HG03575 (cell line): ENCODE results near the gene FXYD6.
"Not testable (repeated sequence)": the region's sequence is repeated elsewhere in the genome, so short reads cannot be mapped to it uniquely, and the experiment has no call there.

Experiments used
- ATAC-seq: cut with Tn5 transposase; IDR thresholded peaks from one replicate; pipeline ENCODE4 v1.9.1; 2021; ENCODE audit not compliant: unreplicated experiment, insufficient number of reproducible peaks, low FRiP score; ENCODE audit errors: extremely low read depth

The FXYD6 gene

DNA sequence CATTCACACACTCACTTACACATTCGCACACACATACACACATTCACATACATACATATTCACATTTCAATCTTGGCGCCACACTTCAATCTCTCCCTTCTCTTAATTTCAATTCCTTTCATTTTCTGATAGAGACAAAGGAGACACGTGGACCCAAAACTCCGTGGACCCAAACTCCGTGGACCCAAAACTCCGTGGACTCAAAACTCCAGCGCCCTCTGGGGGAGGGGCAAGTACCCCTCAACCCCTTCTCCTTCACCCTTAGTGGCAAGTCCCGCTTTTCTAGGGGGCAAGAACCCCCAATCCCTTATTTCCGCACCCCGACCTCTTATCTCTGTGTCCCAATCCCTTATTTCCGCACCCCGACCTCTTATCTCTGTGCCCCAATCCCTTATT, 66.4 kb downstream of the FXYD6 start:
- not testable (repeated sequence) for ATAC-seq

DNA sequence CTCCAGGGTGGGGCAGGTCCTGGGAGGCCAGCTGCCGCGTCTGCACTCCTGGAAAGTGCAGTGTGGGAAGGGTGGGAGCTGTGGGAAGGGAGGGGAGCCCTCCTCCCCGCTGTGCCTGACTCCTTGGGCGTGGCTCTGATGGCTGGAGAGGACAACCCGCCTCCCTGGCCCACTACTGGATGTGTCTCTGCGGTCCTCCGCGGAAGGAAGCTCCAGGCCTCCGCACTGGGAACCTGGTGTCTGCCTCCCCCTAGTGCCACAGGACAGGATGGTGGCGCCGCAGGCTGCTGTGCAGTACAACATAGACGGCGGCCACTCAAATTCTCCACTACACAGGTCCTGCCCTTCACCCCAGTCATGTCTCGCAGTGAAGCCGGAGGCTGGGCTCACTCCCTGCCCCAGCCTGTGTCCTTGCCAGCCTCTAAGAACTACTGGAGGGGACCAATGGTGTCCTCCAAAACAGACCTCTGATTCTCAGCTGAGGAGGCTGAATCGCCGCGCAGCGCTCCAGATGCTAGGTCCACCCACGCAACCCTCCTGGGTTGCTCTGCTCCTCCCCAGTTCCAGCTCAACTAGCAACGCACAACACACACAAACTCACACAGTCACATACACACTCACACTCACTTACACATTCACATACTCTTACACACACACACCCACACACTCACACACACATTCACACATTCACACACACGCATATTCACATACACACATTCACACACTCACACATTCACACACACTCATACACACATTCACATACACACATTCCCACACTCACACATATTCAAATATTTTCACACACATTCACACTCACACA, 67.0 kb downstream of the FXYD6 start:
- ATAC-seq = no peak

DNA sequence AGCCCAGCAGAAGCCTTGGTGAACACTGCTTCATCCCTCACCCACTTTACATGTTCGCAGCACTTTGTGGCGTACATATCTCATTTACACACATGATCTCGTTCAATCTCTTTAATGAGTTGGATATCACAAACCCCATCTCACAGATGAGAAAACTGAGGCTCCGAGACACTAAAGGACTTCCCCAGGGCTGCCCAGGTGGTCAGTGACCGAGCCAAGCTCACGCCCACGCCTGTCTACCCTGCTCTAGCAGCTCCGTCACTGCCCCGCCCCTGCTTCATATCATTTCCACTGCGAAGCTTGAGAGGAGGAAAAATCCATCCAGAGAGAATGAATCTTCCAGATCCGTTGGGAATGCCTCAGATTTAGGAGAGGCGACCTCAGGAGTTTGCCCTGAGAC, 67.7 kb downstream of the FXYD6 start:
- ATAC-seq = no peak

DNA sequence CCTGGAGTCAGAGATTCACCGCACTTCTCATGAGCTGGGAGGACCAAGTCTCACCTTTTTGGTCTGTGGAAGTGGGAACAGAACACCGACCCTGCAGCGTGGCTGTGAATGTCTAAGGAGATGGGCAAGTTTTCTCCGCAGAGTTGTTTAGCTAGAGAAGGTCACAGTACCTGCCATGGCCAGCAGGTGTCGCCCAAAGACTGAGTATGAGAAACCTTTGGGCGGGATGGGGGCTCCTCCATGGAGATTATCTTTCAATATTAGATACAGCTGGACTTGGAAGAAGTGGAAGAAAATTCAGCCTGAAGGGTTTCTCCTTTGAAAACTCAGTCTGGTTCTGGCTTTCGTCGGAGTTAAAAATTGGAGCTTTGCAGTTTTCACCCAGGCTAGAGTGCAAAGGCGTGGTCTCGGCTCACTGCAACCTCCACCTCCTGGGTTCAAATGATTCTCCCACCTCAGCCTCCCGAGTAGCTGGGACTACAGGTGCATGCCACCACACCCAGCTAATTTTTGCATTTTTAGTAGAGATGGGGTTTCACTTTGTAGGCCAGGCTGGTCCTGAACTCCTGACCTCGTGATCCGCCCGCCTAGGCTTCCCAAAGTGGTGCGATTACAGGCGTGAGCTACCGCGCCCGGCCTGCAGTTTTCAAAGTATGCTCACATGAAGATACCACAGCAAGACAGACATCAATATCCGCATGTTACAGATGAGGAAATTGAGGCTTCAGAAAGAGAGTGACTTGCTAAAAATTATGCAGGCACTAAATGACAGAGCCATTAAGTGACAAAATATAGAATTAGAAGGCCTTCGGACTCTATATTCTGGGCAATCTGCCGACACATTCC, 68.8 kb downstream of the FXYD6 start:
- no peak for ATAC-seq

DNA sequence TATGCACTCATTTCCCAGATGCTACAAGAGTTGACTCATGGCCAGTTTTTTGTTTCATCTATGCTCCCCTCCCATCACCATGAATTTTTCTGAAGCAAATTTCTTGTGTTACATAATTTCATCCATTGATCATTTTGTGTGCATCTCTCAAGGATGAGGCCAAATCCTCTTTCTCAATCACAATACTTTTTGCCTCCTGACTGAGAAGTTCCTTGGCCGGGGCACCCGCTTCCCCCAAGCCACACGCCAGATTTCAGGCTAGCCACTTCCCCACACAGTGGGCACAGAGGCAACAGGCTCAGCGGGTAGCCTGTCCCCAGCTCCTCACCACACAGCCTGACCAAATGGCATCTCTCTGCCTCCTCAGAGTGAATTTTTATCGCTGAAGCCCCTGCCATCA, 69.6 kb downstream of the FXYD6 start:
- no peak for ATAC-seq

DNA sequence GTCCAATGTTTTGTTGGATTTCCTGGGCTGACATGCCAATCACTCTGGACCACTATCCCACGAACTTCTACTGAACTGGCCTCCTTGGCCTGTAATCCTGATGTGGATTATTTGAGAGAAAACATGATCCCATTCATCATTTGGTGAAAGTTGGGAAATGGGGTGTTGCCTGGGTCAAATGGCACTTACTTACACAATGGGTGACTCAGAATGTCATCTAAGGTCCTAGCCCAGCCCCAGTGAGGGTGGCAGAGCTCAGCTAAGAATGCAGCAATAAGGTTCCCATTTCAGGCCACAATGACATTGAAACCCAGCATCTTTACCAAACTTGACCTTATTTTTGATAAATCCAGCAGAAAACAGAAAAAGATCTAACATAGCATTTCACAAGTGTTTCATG, 71.4 kb downstream of the FXYD6 start:
- no peak for ATAC-seq

DNA sequence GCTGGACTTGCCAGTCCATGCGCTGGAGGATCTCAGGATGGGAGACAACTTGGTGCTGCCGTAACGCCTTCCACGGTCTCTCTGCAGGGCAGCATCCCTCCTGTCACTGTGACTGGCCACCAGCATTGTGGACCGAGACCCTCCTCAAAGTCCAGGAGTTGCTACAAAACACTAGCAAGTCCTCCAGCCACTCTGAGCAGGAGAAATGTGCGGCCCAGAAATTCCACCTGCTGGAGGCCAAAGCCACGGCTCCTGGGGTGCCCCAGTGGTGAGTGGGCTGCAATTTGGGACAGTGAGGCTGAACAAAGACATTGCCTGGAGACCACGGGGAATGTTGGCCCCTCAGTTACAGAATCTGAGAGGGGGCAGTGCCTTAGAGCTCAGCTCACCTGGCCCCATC, 72.6 kb downstream of the FXYD6 start:
- ATAC-seq = no peak

DNA sequence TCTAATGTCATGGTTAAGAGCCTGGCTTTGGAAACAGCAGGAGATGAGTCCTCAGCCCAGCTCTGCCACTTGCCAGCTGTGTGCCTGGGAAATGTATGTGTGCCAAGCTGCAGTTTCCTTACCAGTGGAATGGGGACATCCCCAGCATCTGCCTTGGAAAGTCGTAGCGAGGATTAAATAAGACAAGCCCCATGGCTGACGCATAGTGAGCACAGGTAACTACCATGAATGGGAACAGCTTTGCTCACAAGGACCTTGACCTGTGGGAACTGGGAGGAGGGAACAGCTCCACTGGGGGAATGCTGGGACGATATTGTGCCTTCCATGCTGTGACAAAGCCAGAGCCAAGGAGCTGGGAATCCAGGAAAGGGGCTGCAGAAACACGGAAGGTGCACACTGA, 76.8 kb downstream of the FXYD6 start:
- no peak for ATAC-seq

DNA sequence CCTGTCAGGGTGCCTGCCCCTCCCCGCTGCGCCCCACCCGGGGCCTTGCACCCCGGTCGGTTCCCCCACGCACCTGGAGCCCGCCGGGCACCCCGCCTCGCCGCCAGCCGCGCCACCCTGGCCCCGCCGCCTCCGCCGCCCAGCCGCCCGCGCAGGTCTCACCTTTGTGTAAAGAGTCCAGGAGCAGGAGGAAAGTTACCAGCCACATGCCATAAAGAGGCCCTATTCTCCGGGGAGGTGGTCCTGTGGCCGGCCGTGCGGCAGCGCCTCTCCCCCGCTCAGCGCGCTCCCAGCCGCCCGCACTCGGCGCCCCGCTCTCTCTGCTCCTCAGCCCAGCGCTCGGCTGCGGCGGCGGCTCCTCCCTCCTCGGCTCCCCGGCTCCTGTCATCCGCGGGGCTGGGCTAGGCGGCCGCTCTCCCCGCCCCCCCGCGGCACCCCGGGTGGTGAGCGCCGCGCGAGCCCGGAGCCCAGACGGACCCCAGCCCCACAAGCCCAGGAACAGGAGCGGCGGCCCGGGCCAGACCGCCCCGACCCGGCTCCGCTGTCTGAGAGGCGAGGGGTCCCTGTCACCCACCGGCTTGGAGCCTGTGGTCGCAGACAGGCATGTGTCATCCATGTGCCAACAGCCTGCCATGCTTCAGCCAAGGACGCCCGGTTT, 79.5 kb downstream of the FXYD6 start, which contains the start of gene DSCAML1:
Gene DSCAML1 (minus strand): TSS at position 345 of the 658 bp plus-strand sequence. CDS start 137 bp downstream, at position 208.
- no peak for ATAC-seq

DNA sequence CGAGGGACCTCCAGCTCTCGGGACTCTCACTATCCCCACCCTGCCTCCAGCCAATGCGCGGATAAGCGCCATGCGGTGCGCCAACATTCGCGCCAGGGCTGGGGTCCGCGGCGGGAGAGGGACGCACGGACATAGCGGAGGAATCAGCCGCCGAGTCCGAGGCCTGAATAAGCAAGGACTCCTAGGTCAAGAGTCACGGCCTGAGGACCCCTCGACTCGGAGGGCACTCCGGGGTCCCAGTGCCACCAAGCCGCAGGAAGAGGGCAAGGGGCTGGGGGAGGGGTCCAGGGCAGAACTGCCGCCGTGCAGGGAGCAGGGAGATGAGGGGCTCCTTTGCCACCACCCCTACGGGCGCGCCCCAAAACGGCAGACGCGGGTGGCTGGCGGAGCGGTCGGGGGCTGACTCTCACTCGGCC, 80.0 kb downstream of the FXYD6 start:
- no peak for ATAC-seq

DNA sequence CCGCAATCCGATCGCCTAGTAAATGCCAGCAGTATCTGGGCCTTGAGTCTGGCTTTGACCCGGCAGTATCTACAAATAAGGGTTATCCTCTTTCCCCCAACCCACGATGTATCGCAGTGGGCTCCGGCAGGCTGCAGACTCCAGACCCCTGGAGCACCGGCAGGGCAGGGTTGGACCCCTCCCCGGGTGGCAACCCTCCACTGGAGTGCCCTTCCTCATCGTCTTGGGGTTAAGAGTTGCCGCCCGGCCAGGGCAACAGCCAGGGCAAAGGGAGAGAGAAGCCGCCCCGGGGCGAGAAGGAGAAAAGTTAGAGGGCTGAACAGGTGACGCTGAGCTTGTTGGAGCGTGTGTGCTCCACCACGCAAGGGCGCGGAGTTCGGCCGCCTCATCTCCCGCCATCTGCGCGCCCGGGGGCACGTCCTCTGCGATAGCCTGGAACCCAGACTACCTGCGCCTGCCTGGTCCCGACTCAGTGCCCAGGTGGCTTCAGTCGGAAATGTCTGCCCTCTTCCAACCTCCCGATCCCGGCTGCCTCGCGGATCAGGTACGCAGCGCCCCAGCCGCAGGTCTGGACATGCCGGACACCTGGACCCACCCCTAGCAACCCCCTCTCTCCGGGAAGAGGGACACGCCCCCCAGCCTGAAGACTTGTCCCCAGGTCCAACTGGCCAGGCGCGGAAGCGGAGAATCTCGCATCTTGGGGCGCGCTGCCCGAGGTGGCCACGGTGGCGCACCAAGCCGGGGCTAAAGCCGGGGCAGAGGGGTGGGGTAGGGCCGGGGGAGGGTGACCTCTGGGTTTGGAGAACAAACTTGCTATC, 80.6 kb downstream of the FXYD6 start:
- ATAC-seq = no peak

DNA sequence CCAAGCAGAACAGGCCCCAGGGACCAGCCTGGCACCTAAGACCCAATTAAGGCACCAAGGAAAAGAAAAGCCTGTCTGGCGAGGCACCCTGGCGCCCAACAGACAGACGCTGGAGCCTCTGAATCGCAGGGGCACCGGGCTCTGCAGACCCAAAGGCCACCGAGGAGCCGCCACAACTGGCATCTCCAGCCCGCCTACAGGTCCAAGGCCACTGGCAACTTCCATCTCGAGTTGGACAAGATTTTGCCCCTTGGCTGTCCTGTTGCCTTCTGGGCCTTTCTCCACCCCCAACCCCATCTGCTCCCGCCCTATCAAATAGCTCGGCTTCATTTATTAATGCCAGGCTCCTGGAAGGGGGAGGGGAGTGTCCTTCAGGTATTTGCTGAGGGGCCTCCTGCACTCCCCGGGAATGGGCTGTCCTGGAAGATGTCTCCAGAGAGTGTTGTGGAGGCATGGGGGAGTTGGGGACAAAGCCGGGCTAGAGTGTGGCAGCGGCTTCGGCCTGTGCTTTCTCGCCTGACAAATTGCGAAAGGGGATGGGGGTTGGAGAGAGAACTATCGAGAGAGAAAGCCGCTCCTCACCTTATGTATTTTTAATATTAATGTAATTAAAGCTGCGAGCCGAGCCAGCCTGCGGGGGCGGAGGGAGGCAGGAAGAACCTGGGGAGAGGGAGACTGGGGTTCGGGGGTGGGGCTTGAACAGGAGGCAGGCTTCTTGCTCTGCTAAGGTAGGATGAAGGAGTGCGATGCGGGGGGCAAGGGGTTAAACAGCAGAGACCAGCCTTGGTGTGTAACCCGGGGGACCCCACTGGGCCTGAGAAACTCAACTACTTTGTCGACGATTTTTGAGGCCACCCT, 81.5 kb downstream of the FXYD6 start:
- no peak for ATAC-seq

DNA sequence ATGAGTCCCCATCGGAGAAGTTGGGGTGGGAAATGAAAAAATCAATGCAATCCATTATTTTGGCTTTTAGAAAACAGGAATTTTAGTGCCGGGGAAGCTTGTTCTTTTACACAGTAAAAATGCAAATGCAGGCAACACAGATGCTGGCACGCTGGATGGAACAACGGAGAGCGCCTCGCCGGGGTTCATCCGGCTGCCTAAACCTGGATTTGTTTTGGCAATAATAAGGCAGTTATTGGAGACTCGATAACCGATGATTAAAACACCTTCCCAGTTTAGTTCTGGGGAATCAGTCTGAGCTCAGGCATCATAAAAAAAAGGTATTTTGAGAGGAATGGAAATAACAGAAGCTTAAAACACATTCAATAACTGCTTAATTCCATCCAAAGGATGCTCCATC, 82.3 kb downstream of the FXYD6 start:
- no peak for ATAC-seq

DNA sequence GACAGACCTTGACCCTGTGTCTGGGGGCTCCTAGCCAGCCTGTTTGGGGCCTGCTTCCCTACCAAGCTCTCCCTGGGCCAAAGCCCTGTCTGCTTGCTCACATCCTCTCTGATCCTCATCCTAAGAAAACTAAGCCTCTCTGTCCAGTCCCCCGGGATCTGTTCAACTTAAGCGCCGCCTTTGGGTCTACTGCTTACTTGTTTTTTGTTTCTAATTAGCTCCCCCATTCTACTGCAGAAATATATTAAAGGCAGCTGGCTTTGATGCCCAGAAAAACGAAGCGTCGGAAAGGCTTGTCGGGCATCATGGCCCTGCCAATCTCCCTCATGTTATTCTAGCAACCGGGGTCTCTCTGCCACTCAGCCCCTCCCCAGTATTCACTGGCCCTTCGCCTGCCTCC, 82.9 kb downstream of the FXYD6 start:
- ATAC-seq = no peak

DNA sequence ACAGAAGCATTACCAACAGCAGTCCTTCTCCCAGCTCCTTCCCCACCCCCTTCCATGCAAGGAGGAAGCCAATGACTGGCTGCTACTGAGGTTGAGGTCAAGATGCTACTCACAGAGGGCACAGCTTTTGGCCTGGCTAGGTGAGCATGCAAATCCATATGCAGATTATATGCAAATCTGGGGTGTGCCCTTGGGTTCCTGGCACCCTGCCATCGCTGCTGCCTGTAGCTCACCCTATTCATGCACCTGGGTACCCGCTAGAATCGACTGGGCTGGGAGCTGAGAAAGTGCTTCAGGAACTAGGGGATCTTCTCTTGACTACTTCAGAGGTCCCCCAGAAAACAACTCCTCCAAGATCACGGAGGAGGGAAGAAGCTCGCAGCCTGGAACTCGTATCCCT, 83.5 kb downstream of the FXYD6 start:
- ATAC-seq = no peak

DNA sequence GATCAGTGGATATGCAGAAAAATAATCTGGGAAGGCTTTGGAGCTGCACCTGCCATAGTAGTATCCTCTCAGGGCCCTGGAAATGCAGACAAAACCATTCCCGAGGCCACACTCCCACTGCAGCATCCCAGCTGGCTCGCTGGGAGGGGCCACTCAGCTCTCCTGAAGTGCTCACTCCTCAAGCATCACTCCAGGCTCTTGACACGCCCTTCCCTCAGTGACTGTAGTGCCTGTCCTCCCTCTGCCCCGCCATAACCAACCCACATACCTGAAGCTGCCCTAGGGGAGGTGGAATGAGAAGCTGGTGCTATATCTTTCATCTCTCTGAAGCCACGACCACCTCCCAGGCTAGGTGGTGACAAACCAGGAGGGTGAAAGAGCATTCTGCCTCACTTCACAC, 84.2 kb downstream of the FXYD6 start:
- no peak for ATAC-seq

DNA sequence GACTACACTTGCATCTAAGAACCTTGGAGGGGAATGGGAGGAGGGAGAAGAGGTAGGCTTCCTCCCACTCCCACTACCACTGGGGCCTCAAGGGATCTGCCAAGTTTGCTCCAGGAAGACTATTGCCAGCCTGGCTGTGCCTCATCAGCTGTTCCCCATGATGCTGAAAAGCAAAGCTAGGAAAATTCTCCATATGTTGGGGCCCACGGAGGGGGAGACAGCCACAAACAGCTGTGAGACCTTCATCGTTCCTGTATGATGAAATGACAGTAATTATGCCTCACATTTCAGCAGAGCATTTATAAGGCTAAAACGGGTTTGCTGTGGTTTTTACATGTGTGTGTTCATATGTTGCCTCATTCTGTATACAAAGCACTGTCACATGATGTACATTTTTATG, 86.2 kb downstream of the FXYD6 start:
- ATAC-seq = no peak

DNA sequence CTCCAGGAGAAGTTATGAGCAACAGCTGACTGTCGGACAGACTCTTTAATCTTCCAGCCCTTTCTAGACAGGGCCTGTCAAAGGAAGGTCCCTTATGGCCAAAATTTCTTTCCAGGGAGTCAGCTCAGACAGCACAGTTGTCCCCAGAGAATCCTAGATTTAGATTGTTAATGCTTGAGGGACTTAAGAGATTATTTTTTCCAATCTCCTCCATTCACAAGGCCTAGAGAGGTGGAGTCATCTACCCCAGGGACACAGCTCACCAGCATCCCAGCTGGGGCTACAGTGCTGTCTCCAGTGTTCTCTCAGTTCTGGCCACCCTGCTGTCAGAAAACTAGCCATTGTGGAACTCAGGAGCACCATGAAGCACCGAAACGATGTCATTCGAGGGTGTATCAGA, 87.2 kb downstream of the FXYD6 start:
- no peak for ATAC-seq
